BLaER1 (cell line): ENCODE data around the gene PRKAR2A.
"Not testable (repeated sequence)": the region's sequence is repeated elsewhere in the genome, so short reads cannot be mapped to it uniquely, and the experiment has no call there.

Experiments used
- H3K27ac ChIP-seq: shearing (Covaris generic); formaldehyde crosslinking; 2 replicates; pipeline ENCODE4 v1.8.1; 2022
- H3K27me3 ChIP-seq: shearing (Covaris generic); formaldehyde crosslinking; 2 replicates; pipeline ENCODE4 v1.8.1; 2022
- H3K36me3 ChIP-seq: shearing (Covaris generic); formaldehyde crosslinking; 2 replicates; pipeline ENCODE4 v1.8.1; 2022
- H3K4me1 ChIP-seq: shearing (Covaris generic); formaldehyde crosslinking; 2 replicates; pipeline ENCODE4 v1.8.1; 2022
- H3K4me2 ChIP-seq: shearing (Covaris generic); formaldehyde crosslinking; 2 replicates; pipeline ENCODE4 v1.8.1; 2022
- H3K4me3 ChIP-seq: shearing (Covaris generic); formaldehyde crosslinking; 2 replicates; pipeline ENCODE4 v1.8.1; 2022
- H3K9ac ChIP-seq: shearing (Covaris generic); formaldehyde crosslinking; 2 replicates; pipeline ENCODE4 v1.8.1; 2022
- H3K9me3 ChIP-seq: shearing (Covaris generic); formaldehyde crosslinking; 2 replicates; pipeline ENCODE4 v1.8.1; 2022
- H4K20me1 ChIP-seq: shearing (Covaris generic); formaldehyde crosslinking; 2 replicates; pipeline ENCODE4 v1.8.1; 2022
- Cebpa-rat ChIP-seq: shearing (Covaris generic); IDR thresholded peaks from 2 replicates; pipeline ENCODE4 v1.8.1; 2022

The PRKAR2A gene

DNA sequence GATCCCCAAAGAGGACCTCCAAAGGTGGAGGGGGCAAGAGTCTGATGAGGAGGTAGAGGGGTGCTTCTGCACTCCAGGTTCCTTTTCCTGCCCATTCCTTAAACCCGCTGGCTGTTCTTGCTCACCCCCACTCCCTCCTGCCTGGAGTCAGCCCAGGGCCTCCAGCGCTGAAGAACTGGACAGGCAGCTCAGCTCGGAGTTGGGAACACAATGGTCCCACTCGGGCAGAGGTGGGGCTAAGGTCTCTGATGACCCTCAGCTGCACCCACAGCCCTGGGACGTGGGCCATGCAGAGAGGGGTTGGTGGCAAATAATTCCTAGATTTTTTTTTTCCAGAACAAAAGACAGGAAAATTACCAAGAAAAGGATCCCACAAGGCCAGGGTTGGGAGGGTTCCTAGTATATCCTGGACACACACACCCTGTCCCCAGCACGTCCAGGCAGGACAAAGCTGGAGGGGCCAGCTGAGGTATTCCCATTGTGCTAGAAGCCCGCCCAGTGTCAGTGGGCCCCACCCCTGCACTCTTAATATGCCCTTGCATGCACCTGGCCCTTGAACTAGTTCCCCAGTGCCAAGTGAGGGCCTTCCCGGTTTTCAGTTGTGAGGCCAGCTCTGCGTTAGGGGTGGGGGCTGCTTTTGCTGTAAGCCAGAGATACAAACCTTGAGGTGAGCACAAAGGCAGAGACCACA is 108.6 kb downstream of the PRKAR2A start:
- H3K4me1 ChIP-seq = peaks cover 14% of the 10 kb centered on the region
- peak overlapping the region; percentile 42; the same call in 1 of the 2 replicates for H3K4me2 ChIP-seq
- H3K27ac ChIP-seq = no peak overlapping the region
- no peaks in the 10 kb centered on the region for H3K9me3 ChIP-seq
- no peaks in the 10 kb centered on the region for H3K27me3 ChIP-seq
- H3K4me3 ChIP-seq = no peak overlapping the region
- no peaks in the 10 kb centered on the region for H4K20me1 ChIP-seq
- no peak overlapping the region for H3K9ac ChIP-seq
- H3K36me3 ChIP-seq = no peaks in the 10 kb centered on the region
- TF ChIP-seq Cebpa-rat = no peak

GRCh38 chr3:48738144-48738536 is 109.5 kb downstream of the PRKAR2A start:
- H3K27me3 ChIP-seq = no peaks in the 10 kb centered on the region
- no peak overlapping the region for H3K4me3 ChIP-seq

GRCh38 chr3:48735075-48735767 is 112.5 kb downstream of the PRKAR2A start:
- H3K27ac ChIP-seq, H3K27me3 ChIP-seq, H3K9me3 ChIP-seq, H3K9ac ChIP-seq, H3K4me3 ChIP-seq, H4K20me1 ChIP-seq, H3K36me3 ChIP-seq: not testable (repeated sequence)
- Histone ChIP-seq H3K4me1 (peaks cover 14% of the 10 kb centered on the region), H3K4me2 (peak overlapping the region; percentile 9; the same call in 1 of the 2 replicates)

More at GRCh38 chr3:48738144-48738536, 109.5 kb downstream of the PRKAR2A start:
- no peak for TF ChIP-seq Cebpa-rat
- Histone ChIP-seq H4K20me1 (no peaks in the 10 kb centered on the region), H3K9ac (no peak overlapping the region), H3K4me2 (no peak overlapping the region), H3K4me1 (peaks cover 14% of the 10 kb centered on the region), H3K27ac (no peak overlapping the region), H3K9me3 (no peaks in the 10 kb centered on the region), H3K36me3 (no peaks in the 10 kb centered on the region)

- H3K36me3 ChIP-seq, H3K27me3 ChIP-seq, H3K4me3 ChIP-seq, H4K20me1 ChIP-seq, H3K4me2 ChIP-seq, H3K4me1 ChIP-seq, H3K9ac ChIP-seq, H3K9me3 ChIP-seq, H3K27ac ChIP-seq: not testable (repeated sequence)
Measured at GRCh38 chr3:48734541-48734940, 113.1 kb downstream of the PRKAR2A start.

- H3K27ac ChIP-seq, H3K4me2 ChIP-seq, H3K4me1 ChIP-seq, H3K27me3 ChIP-seq, H3K9ac ChIP-seq, H4K20me1 ChIP-seq, H3K36me3 ChIP-seq, H3K4me3 ChIP-seq, H3K9me3 ChIP-seq: not testable (repeated sequence)
Measured at GRCh38 chr3:48733752-48734518, 113.7 kb downstream of the PRKAR2A start.

DNA sequence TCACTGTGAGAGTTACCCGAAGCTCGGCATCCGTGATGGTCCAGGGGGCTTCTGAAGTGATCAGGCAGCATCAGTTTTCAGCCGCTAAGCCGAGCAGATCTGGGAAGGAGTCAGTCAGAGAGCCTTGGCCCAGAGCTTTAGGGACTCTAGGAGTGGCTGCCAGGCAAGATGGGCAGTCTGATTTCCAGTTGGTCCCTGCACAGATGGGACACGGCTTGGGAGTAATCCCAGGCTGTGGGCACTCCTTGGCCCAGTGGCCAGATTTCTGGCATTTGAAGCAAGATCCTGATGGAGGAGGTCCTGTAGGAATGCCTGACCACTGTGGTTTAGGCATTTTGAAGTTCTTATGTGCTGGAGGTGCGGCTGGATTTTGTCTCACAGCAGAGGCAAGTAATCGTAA is 120.2 kb downstream of the PRKAR2A start:
- no peaks in the 10 kb centered on the region for H4K20me1 ChIP-seq
- no peak for TF ChIP-seq Cebpa-rat

GRCh38 chr3:48725185-48725855 is 122.4 kb downstream of the PRKAR2A start:
- H3K9me3 ChIP-seq = peaks cover 18% of the 10 kb centered on the region
- not testable (repeated sequence) for H3K27me3 ChIP-seq, H3K36me3 ChIP-seq, H3K9ac ChIP-seq, H4K20me1 ChIP-seq, H3K4me3 ChIP-seq, H3K27ac ChIP-seq, H3K4me2 ChIP-seq, H3K4me1 ChIP-seq

More for the DNA sequence above, 120.2 kb downstream of the PRKAR2A start:
- Histone ChIP-seq H3K9me3 (peaks cover 18% of the 10 kb centered on the region), H3K4me2 (no peak overlapping the region), H3K4me1 (no peaks in the 10 kb centered on the region), H3K9ac (no peak overlapping the region), H3K27ac (no peak overlapping the region), H3K36me3 (no peaks in the 10 kb centered on the region), H3K27me3 (no peaks in the 10 kb centered on the region), H3K4me3 (no peak overlapping the region)

- no peaks in the 10 kb centered on the region for H3K27me3 ChIP-seq
- H3K27ac ChIP-seq = no peak overlapping the region
- no peak overlapping the region for H3K4me2 ChIP-seq
- H3K9ac ChIP-seq = no peak overlapping the region
- H3K9me3 ChIP-seq = peaks cover 18% of the 10 kb centered on the region
- H3K4me3 ChIP-seq = no peak overlapping the region
- H3K4me1 ChIP-seq = no peaks in the 10 kb centered on the region
- no peak for TF ChIP-seq Cebpa-rat
- no peaks in the 10 kb centered on the region for H4K20me1 ChIP-seq
- H3K36me3 ChIP-seq = no peaks in the 10 kb centered on the region
Measured at GRCh38 chr3:48723725-48724124, 123.9 kb downstream of the PRKAR2A start.

GRCh38 chr3:48723293-48723692 is 124.4 kb downstream of the PRKAR2A start:
- not testable (repeated sequence) for H3K9ac ChIP-seq, H3K27ac ChIP-seq, H3K27me3 ChIP-seq, H4K20me1 ChIP-seq, H3K4me2 ChIP-seq, H3K4me1 ChIP-seq, H3K4me3 ChIP-seq, H3K36me3 ChIP-seq
- peaks cover 18% of the 10 kb centered on the region for H3K9me3 ChIP-seq
